GM12801 (cell line): Measurements from ENCODE around the gene FN1.

ENCODE experiments used
- CTCF ChIP-seq: IDR thresholded peaks from one replicate; pipeline ENCODE4 v1.5.1; 2011; ENCODE audit warnings: control low read depth; ENCODE audit not compliant: insufficient read length; ENCODE audit errors: extremely low read depth

Gene FN1

GRCh38 chr2:215379948-215380347, 55.9 kb downstream of the FN1 start:
- no peak for TF ChIP-seq CTCF

- no peak for TF ChIP-seq CTCF
Measured at GRCh38 chr2:215379039-215379438, 56.8 kb downstream of the FN1 start.

- TF ChIP-seq CTCF: no peak
Measured at GRCh38 chr2:215378045-215378444, 57.8 kb downstream of the FN1 start.

GRCh38 chr2:215377283-215377682, 58.6 kb downstream of the FN1 start:
- no peak for TF ChIP-seq CTCF

GRCh38 chr2:215376103-215376780, 59.6 kb downstream of the FN1 start:
- no peak for TF ChIP-seq CTCF

- no peak for TF ChIP-seq CTCF
Measured at GRCh38 chr2:215375467-215375830, 60.4 kb downstream of the FN1 start.

- no peak for TF ChIP-seq CTCF
Measured at GRCh38 chr2:215374642-215375466, 61.0 kb downstream of the FN1 start.
